Lower lobe of right lung (tissue), 2 donors: ENCODE measurements around the gene DLK1. TPM values are rescaled to one million over a fixed set of nuclear protein-coding genes. Genes with fewer than 3 reads are reported as not detected.

Experiments
- ATAC-seq, 2 donors: fragments of 200-7000 bp; cut with Tn5 transposase; one replicate each; pipeline ENCODE4 v1.9.1; 2020 to 2022; ENCODE audit warnings: mild to moderate bottlenecking in 2 of 2, moderate library complexity in 2 of 2
- DNase-seq: peaks from one replicate; pipeline ENCODE4 v3.0.0-alpha.2; 2020
- H3K27ac ChIP-seq: fragments of 200-600 bp; one replicate; pipeline ENCODE4 v1.8.0; 2022
- H3K27me3 ChIP-seq: fragments of 200-600 bp; one replicate; pipeline ENCODE4 v1.8.0; 2022; ENCODE audit warnings: low read depth
- H3K36me3 ChIP-seq: fragments of 200-600 bp; one replicate; pipeline ENCODE4 v1.8.0; 2022; ENCODE audit warnings: mild to moderate bottlenecking
- H3K4me1 ChIP-seq: fragments of 200-600 bp; one replicate; pipeline ENCODE4 v1.8.0; 2022
- H3K4me3 ChIP-seq: fragments of 200-600 bp; one replicate; pipeline ENCODE4 v1.8.0; 2022; ENCODE audit warnings: mild to moderate bottlenecking
- H3K9me3 ChIP-seq: fragments of 200-600 bp; one replicate; pipeline ENCODE4 v1.8.0; 2022
- intact Hi-C: fragments of 100-400 bp; cut with DNase I; formaldehyde crosslinking; loops from one replicate; pipeline ENCODE4 v1.11.0; 2022
- total RNA-seq: library from RNA; stranded (reverse); fragmentation: NEBNext Ultra II Directional; extraction: Animal tissue kit (Norgen Biotek cat#: 25700); gene quantifications from one replicate; pipeline ENCODE4 v1.2.1, GENCODE V29; 2021
- TF ChIP-seq, protein P1 (sequence below): fragments of 200-600 bp; IDR thresholded peaks from one replicate; pipeline ENCODE4 v1.8.0; 2022; ENCODE audit warnings: antibody characterized with exemption, mild to moderate bottlenecking
- donor health status: DM: no; HTN: yes; CAD: no; lungs with severe emphysema.

The DLK1 gene
- total RNA-seq, 1 donor from 2014 or later, result not detected

DNA sequence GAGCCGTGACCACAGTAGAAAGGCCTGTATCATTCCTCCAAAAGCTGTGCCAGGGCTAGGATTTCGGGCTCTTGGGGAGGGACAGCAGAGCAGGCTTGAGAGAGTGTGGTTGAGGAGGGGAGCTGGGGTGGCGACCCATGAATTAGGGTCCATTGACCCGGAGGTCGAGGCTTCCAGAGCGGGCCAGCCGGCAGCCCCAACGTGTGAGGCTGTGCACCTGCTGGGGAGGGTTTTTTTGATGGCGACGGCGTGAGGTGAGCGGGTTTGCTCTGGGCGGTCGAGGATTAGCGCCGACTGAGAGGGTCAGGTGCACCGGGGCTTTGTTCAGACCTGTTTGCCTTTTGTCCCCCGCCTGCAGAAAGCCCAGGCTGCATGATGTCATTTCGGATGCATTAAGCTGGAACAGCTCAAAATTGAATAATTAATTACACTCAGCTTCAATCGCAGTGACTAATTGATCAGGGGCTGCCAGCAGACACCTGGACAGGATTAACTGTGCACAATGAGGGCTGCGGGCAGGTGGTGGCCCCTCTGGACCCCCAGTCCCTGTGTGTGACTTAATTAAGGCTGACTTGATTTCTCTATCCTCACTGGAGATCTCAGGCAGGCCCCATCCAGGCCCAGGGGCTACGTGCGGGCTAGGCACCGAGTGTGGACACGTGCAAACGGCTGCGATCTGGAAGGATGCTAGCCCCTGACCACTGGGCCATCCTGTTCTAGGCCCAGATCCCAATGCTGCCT, 57.1 kb downstream of the DLK1 start:
- no peak overlapping the region for H3K4me3 ChIP-seq
- TF ChIP-seq, protein P1, sequence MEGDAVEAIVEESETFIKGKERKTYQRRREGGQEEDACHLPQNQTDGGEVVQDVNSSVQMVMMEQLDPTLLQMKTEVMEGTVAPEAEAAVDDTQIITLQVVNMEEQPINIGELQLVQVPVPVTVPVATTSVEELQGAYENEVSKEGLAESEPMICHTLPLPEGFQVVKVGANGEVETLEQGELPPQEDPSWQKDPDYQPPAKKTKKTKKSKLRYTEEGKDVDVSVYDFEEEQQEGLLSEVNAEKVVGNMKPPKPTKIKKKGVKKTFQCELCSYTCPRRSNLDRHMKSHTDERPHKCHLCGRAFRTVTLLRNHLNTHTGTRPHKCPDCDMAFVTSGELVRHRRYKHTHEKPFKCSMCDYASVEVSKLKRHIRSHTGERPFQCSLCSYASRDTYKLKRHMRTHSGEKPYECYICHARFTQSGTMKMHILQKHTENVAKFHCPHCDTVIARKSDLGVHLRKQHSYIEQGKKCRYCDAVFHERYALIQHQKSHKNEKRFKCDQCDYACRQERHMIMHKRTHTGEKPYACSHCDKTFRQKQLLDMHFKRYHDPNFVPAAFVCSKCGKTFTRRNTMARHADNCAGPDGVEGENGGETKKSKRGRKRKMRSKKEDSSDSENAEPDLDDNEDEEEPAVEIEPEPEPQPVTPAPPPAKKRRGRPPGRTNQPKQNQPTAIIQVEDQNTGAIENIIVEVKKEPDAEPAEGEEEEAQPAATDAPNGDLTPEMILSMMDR, result no peak
- intact Hi-C loops, result no loop called here
- H3K27me3 ChIP-seq, result peaks cover 8% of the 10 kb centered on the region
- DNase-seq, result no peak
- no peaks in the 10 kb centered on the region for H3K36me3 ChIP-seq
- H3K27ac ChIP-seq, result no peak overlapping the region
- no peaks in the 10 kb centered on the region for H3K4me1 ChIP-seq
- no peak for ATAC-seq
- no peaks in the 10 kb centered on the region for H3K9me3 ChIP-seq

DNA sequence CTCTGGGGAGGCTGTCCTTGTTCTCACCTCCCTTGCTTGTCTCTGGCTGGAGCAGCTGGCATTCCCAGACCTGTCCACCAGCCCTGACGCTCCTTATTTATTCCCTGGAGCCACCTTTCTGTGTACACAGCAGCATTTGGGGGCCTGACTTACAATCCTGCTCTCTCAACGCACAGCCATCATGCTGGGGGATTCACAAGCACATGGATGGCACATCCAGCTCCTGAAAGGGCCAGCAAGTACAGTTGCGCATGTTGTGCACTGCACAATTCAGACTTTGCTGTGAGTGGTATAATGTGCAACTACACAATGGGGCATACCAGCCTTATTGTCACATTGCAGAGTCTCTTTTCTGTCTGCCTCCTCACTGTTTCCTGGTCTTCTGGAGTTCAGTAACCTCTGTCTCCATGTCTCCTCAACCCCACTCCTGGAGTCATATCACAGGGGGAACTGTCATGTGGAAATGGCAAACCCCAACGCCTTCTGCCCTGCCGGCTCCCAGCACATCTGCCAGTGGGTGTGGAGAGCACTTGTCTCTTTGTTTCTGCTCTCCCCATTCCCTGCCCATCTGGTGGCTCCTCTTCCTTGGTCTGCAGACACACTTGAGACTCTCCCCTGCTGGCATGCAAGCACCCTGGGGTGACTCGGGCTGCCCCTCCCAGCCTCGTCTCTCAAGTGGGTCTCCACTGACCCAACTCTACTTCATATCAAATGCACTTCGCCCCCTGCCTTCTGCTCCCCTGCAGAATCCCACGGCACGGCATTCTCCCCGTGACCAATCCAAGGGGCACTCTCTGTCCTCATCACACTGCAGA, 58.0 kb downstream of the DLK1 start:
- intact Hi-C loops, result no loop called here
- no peak for DNase-seq
- ATAC-seq, result no peak

DNA sequence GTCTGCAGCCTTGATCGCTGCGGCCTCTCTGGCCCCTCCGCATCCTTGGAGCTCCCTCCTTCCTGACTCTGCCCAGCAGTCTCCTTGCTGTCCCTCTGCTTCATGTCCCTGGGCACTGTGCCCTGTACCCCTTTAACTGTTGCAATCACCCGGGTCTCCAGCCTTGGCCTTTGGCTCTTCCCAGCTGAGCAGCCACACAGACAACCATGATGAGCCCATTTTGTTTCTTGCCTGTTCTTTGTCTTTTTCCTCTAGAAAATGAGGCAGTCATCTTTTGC, 58.6 kb downstream of the DLK1 start:
- no peak for ATAC-seq
- no peak for DNase-seq
- H3K4me3 ChIP-seq, result no peak overlapping the region
- H3K9me3 ChIP-seq, result no peaks in the 10 kb centered on the region
- intact Hi-C loops, result no loop called here
- no peak overlapping the region for H3K27ac ChIP-seq
- H3K4me1 ChIP-seq, result no peaks in the 10 kb centered on the region
- TF ChIP-seq, protein P1, result no peak
- H3K36me3 ChIP-seq, result no peaks in the 10 kb centered on the region
- peaks cover 8% of the 10 kb centered on the region for H3K27me3 ChIP-seq

More for the DNA sequence above, 58.0 kb downstream of the DLK1 start:
- Histone ChIP-seq H3K27me3 (peaks cover 8% of the 10 kb centered on the region), H3K4me1 (no peaks in the 10 kb centered on the region), H3K9me3 (no peaks in the 10 kb centered on the region), H3K36me3 (no peaks in the 10 kb centered on the region), H3K27ac (no peak overlapping the region), H3K4me3 (no peak overlapping the region)
- TF ChIP-seq, protein P1, result no peak

DNA sequence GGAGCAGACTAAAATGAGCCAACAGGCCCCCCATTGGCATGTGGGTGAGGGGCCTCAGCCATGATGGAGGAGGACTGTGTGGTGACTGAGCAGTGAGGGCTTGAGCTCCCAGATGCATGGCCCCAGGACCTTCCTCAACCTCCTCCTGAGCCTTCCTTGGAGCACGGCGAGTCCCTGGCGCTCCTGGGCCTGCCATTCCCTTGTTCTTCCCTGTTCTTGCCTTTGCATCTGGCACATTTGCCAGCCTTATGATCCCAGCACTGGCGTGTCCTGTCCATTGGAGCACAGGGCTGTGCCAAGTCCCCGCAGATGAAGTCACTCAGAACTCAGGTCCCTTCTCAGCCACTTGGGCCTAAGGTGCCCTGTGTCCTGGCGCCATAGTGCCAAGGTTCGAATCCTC, 58.9 kb downstream of the DLK1 start:
- Histone ChIP-seq H3K27me3 (peaks cover 8% of the 10 kb centered on the region), H3K27ac (no peak overlapping the region), H3K36me3 (no peaks in the 10 kb centered on the region), H3K4me3 (no peak overlapping the region), H3K4me1 (no peaks in the 10 kb centered on the region), H3K9me3 (no peaks in the 10 kb centered on the region)
- TF ChIP-seq, protein P1, result no peak
- DNase-seq (no peak), ATAC-seq (no peak)
- intact Hi-C loops, result no loop called here

DNA sequence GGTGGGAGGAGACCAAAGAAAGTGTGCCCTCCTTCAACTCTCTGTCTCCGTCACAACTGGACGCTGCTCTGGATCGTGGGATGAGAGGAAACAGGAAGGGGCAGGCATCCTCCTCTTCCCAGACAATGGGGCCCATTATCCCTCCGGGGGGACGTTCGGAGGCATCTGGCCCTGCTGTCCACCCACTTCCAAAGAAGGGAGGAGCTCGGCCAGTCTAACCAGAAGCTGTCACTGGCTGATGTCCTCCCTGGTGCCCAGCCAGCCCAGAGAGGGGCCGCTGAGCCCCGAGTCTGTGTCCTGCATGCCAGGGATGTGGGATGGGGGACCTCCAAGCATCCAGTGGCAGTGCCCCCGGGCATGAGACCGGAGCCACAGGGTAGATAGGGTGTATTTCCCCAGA, 59.4 kb downstream of the DLK1 start:
- Histone ChIP-seq H3K4me3 (no peak overlapping the region), H3K4me1 (no peaks in the 10 kb centered on the region), H3K27ac (no peak overlapping the region), H3K27me3 (peaks cover 8% of the 10 kb centered on the region), H3K9me3 (no peaks in the 10 kb centered on the region), H3K36me3 (no peaks in the 10 kb centered on the region)
- DNase-seq (no peak), ATAC-seq (no peak)
- TF ChIP-seq, protein P1, result no peak
- intact Hi-C loops, result no loop called here
